Nephron progenitor cell (in vitro differentiated cells): ENCODE measurements around the gene C6orf132.
A peak's percentile ranks its signal among the peaks of the same experiment; 100 is the strongest.

ENCODE experiments used
- DNase-seq: peaks from one replicate; pipeline ENCODE4 v3.0.0; 2021
- H3K27ac Mint-ChIP-seq: 2 replicates; pipeline ENCODE4 v1.8.0; 2021; ENCODE audit warnings: mild to moderate bottlenecking, moderate library complexity, mixed read lengths
- H3K27me3 Mint-ChIP-seq: 2 replicates; pipeline ENCODE4 v1.8.0; 2021; ENCODE audit warnings: mild to moderate bottlenecking, low read depth, mixed read lengths; ENCODE audit not compliant: poor library complexity
- H3K36me3 Mint-ChIP-seq: 2 replicates; pipeline ENCODE4 v1.8.0; 2021; ENCODE audit warnings: low read depth, mixed read lengths
- H3K4me1 Mint-ChIP-seq: 2 replicates; pipeline ENCODE4 v1.8.0; 2021; ENCODE audit warnings: mixed read lengths
- H3K4me3 Mint-ChIP-seq: 2 replicates; pipeline ENCODE4 v1.8.0; 2021; ENCODE audit warnings: mild to moderate bottlenecking, moderate library complexity, mixed read lengths
- H3K9me3 Mint-ChIP-seq: 2 replicates; pipeline ENCODE4 v1.8.0; 2021; ENCODE audit warnings: mild to moderate bottlenecking, moderate library complexity, mixed read lengths
- TF ChIP-seq, protein P1 (sequence below): fragments of 200-600 bp; sonication (generic); IDR thresholded peaks from 2 replicates; pipeline ENCODE4 v1.5.0; 2021; ENCODE audit warnings: antibody characterized with exemption

C6orf132 gene

DNA sequence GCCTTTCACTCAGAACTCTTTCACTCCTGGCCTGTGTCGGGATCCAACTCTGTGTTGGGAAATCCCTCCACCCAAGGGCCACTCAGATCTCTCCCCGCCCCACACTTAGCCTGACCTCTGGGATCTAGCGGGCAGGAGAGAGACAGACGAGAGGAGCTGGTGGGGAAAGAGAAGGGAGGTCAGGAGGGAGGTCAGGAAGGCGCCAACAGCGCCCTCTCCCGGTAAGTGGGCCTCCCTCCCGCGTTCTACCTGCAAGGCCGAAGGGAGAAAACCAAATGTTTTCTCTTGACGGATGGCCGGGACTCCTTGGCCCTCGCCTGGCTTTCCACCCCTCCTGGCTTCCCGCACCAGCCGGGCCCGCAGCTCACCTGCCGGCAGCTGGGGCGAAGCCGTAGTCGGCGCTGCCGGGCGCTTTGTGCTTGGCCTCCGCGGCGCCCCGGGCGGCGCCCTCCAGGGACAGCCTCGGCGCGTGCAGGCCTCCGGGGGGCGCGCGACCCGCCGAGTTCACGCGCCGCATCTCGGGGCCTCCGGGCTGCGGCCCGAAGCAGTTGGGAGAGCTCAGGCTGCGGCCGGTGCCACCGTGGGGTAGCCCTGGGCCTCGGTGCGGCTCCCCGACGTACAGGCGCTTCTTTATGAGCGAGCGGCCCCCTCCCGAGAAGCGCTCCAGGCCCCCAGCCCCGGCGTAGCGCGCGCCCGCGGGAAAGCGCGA, 38.2 kb downstream of the C6orf132 start:
- peak; percentile 75 for DNase-seq
- Mint-ChIP-seq H3K27me3 (peaks cover 19% of the 10 kb centered on the region), H3K27ac (no peak overlapping the region), H3K36me3 (peaks cover 6% of the 10 kb centered on the region), H3K9me3 (peaks cover under 1% of the 10 kb centered on the region), H3K4me1 (peaks cover 70% of the 10 kb centered on the region), H3K4me3 (peak overlapping the region; percentile 59)
- TF ChIP-seq, protein P1, sequence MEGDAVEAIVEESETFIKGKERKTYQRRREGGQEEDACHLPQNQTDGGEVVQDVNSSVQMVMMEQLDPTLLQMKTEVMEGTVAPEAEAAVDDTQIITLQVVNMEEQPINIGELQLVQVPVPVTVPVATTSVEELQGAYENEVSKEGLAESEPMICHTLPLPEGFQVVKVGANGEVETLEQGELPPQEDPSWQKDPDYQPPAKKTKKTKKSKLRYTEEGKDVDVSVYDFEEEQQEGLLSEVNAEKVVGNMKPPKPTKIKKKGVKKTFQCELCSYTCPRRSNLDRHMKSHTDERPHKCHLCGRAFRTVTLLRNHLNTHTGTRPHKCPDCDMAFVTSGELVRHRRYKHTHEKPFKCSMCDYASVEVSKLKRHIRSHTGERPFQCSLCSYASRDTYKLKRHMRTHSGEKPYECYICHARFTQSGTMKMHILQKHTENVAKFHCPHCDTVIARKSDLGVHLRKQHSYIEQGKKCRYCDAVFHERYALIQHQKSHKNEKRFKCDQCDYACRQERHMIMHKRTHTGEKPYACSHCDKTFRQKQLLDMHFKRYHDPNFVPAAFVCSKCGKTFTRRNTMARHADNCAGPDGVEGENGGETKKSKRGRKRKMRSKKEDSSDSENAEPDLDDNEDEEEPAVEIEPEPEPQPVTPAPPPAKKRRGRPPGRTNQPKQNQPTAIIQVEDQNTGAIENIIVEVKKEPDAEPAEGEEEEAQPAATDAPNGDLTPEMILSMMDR, result peak; percentile 82

DNA sequence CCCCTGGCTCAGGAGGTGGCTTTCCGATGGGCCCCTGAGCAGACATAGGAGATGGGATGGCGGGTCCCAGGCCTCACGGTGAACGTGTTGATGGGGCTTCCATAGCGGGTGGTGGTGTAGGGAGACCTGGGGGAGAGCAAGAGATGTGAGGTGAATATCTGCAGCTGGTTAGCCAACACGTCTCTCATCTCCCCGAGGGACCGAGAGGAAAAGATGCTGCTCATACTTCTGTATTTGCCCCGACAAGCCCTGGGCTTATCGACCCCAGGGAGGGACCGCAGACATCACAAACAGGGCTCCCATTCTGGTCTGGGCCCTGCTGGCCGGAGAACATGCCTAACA, 38.7 kb downstream of the C6orf132 start:
- TF ChIP-seq, protein P1, result no peak
- DNase-seq, result no peak
- peaks cover 6% of the 10 kb centered on the region for H3K36me3 Mint-ChIP-seq
- no peak overlapping the region for H3K27ac Mint-ChIP-seq
- no peaks in the 10 kb centered on the region for H3K9me3 Mint-ChIP-seq
- H3K27me3 Mint-ChIP-seq, result peaks cover 22% of the 10 kb centered on the region
- peaks cover 70% of the 10 kb centered on the region for H3K4me1 Mint-ChIP-seq
- H3K4me3 Mint-ChIP-seq, result peak overlapping the region; percentile 59

DNA sequence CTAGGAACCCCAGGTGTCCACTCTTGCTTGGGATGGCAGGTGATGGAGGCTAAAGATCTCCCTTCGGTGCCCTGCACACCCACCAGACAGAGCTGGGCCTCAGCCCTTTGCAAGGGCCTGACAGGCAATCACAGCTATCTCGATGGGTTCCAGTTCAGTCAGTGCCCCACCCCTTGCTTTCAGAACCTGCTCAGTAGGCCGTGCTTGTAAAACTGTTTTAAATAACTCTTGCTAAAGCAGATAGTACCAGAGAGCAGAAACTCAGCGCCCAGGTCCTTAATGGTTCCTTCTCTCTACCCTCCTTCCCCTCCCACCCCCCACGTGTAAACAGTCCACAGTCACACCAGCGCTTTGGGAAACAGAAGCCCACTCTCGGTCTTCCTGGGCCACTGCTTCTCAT, 39.2 kb downstream of the C6orf132 start:
- H3K27me3 Mint-ChIP-seq, result peaks cover 19% of the 10 kb centered on the region
- no peak for DNase-seq
- peak overlapping the region; percentile 59 for H3K4me3 Mint-ChIP-seq
- no peaks in the 10 kb centered on the region for H3K9me3 Mint-ChIP-seq
- no peak overlapping the region for H3K27ac Mint-ChIP-seq
- H3K36me3 Mint-ChIP-seq, result peaks cover 6% of the 10 kb centered on the region
- TF ChIP-seq, protein P1, result no peak
- peaks cover 74% of the 10 kb centered on the region for H3K4me1 Mint-ChIP-seq

DNA sequence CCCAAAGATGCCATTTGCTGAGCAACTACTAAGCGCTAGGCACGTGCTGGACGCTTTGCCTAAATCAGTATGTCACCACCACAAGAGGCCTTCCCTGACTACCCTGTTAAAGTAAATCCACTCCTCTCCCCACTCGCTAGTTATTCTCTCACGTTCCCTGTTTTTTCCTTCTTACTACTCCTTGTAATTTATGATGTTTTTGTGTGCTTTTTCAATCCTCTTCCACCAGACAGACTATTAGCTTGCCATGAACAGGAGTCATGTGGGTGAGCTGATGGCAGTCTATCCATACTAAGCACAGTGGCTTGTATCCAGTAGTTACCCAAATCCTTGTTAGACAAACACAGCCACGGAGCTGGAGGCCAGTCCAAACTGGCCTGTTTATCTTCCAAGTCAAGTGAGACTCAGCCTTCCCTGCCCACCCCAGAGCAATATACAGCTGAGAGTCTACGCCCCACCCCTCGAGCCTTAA, 41.2 kb downstream of the C6orf132 start:
- Mint-ChIP-seq H3K27ac (peak overlapping the region; percentile 55), H3K9me3 (no peaks in the 10 kb centered on the region)
- no peak for DNase-seq

DNA sequence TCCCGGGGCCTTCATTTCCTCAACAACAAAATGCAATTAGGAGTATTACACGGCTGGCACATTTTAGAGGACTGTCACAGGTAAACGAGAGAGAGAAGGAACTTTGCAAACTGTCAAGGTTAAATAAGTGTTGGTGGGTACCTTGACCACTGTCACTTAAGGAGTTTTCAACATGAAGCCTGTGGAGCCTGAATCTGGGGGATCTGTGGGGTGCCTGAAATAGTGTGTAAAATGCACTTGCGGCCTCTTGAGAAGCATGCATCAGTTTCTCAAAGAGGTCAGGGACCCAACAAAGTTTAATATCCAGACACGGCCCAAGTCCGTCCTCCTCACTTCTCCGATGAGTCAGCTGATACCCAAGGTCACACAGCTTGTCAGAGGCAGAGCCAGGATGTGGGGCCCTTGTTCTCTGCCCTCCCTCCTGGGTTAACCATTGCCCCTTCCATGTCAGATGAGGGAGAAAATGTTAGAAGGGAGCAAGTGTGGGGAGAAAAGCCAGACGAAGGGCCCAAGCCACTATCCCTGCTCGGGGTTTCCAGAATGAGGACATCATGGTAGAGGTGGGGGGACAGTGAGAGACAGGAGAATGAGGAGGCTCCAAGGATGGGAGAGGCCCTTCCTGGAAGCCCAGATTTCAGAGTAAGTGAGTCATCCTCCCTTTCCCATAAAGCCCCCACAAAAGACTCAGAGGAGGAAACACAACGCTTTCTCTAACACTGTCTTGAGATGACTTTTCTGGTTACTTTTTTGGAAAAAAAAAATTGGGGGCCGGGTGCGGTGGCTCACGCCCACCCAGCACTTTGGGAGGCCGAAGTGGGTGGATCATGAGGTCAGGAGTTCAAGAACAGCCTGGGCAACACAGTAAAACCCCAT, 42.2 kb downstream of the C6orf132 start:
- H3K27ac Mint-ChIP-seq, result peak overlapping the region; percentile 84
- H3K4me1 Mint-ChIP-seq, result peaks cover 61% of the 10 kb centered on the region
- TF ChIP-seq, protein P1, result no peak
- H3K36me3 Mint-ChIP-seq, result peaks cover 6% of the 10 kb centered on the region
- DNase-seq, result no peak
- H3K27me3 Mint-ChIP-seq, result peaks cover 22% of the 10 kb centered on the region
- no peak overlapping the region for H3K4me3 Mint-ChIP-seq
- H3K9me3 Mint-ChIP-seq, result no peaks in the 10 kb centered on the region

More for the DNA sequence above, 41.2 kb downstream of the C6orf132 start:
- Mint-ChIP-seq H3K36me3 (peaks cover 6% of the 10 kb centered on the region), H3K27me3 (peaks cover 23% of the 10 kb centered on the region), H3K4me3 (no peak overlapping the region), H3K4me1 (peaks cover 67% of the 10 kb centered on the region)
- TF ChIP-seq, protein P1, result no peak
